ENCODE measurements around the gene MEGF10. TPM values are rescaled to one million over a fixed set of nuclear protein-coding genes. Genes with fewer than 3 reads are reported as not detected.

The MEGF10 gene
- total RNA-seq, 1 experiment from 2014 or later: not detected

DNA sequence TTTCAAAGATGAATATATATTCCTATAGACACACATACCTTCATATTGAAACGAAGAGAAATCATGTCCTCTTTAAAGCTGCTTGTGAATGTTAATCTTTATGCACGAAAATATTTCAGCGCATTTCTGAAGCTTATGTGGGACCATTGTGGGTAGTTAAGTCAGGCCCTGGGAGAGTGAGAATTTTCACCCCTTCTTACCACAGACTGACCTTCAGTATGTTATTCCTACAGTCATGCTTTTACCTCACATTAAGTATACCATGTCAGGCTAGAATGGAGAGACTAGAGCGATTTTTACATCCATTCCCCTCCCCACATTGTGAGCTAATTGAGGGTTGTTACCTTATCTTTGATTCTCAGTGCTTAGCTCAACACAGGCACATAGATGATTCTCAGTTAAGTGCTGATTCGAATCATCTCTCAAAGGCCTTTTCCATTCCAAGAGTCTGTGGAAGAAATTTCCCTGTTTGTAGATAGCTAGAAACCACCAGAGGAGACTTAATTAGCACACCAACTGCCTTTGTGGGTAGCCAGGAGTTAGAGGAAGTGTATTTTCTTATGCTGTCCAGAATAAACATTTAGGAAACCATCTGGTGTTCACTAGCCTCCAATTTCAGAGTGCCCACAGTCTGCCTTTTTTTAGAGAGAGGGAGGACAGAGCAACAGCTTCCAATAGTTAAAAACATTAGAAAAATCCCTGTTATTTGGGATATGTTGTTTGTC, 110.5 kb downstream of the MEGF10 start:
- no peak for DNase-seq
- no peaks in the 10 kb centered on the region for H3K36me3 ChIP-seq (ENCODE audit: control insufficient read depth, insufficient read depth, low read length)
- no peak overlapping the region for H3K4me3 ChIP-seq (ENCODE audit: low read depth, low read length)
- Mint-ChIP-seq H3K27me3 (ENCODE audit: insufficient read depth, unreplicated experiment) (peaks cover 19% of the 10 kb centered on the region), H3K4me1 (ENCODE audit: low read depth, unreplicated experiment) (no peaks in the 10 kb centered on the region), H3K9me3 (ENCODE audit: unreplicated experiment) (no peaks in the 10 kb centered on the region), H3K27ac (ENCODE audit: unreplicated experiment) (no peak overlapping the region), H3K4me3 (ENCODE audit: unreplicated experiment) (no peak overlapping the region), H3K36me3 (ENCODE audit: insufficient read depth, unreplicated experiment) (no peaks in the 10 kb centered on the region)
- intact Hi-C loops (cut with micrococcal nuclease; ENCODE audit: unreplicated experiment): no loop called here
- no TSS peak for BruUV-seq (replicated peaks)
- TF ChIP-seq, protein P1, sequence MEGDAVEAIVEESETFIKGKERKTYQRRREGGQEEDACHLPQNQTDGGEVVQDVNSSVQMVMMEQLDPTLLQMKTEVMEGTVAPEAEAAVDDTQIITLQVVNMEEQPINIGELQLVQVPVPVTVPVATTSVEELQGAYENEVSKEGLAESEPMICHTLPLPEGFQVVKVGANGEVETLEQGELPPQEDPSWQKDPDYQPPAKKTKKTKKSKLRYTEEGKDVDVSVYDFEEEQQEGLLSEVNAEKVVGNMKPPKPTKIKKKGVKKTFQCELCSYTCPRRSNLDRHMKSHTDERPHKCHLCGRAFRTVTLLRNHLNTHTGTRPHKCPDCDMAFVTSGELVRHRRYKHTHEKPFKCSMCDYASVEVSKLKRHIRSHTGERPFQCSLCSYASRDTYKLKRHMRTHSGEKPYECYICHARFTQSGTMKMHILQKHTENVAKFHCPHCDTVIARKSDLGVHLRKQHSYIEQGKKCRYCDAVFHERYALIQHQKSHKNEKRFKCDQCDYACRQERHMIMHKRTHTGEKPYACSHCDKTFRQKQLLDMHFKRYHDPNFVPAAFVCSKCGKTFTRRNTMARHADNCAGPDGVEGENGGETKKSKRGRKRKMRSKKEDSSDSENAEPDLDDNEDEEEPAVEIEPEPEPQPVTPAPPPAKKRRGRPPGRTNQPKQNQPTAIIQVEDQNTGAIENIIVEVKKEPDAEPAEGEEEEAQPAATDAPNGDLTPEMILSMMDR (IDR thresholded peaks at IDR 0.05; ENCODE audit: insufficient read depth in 1 of 2, low read depth in 1 of 2, low read length in 1 of 2, severe bottlenecking in 1 of 2, unreplicated experiment in 1 of 2): no peak
- H3K27me3 ChIP-seq (replicated peaks; ENCODE audit: control insufficient read depth, insufficient read depth, low read length): no peaks in the 10 kb centered on the region
- H3K4me1 ChIP-seq: no peaks in the 10 kb centered on the region
- no peaks in the 10 kb centered on the region for H3K9me3 ChIP-seq
- POLR2A ChIA-PET: no interaction called here
- CTCF ChIA-PET: no interaction called here

DNA sequence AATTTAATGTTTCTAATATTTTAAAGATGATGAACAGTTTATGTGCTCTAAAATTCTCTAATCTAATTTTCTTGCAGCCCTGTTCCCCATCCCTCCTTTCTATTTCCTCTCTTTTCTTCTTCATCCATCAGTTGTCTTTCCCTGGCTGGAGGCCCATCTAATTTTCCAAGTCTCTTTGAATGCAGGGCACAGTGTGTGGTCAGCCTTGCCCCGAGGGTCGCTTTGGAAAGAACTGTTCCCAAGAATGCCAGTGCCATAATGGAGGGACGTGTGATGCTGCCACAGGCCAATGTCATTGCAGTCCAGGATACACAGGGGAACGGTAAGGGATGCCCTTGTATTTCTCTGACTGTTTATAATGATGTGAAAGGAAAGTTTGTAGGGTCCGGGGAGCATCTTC, 111.8 kb downstream of the MEGF10 start:
- Histone ChIP-seq H3K9me3 (no peaks in the 10 kb centered on the region), H3K4me3 (ENCODE audit: low read depth, low read length) (no peak overlapping the region), H3K36me3 (ENCODE audit: control insufficient read depth, insufficient read depth, low read length) (no peaks in the 10 kb centered on the region), H3K4me1 (no peaks in the 10 kb centered on the region), H3K27me3 (replicated peaks; ENCODE audit: control insufficient read depth, insufficient read depth, low read length) (no peaks in the 10 kb centered on the region)
- ChIA-PET POLR2A (no interaction called here), CTCF (no interaction called here)
- Mint-ChIP-seq H3K9me3 (ENCODE audit: unreplicated experiment) (no peaks in the 10 kb centered on the region), H3K4me3 (ENCODE audit: unreplicated experiment) (no peak overlapping the region), H3K4me1 (ENCODE audit: low read depth, unreplicated experiment) (no peaks in the 10 kb centered on the region), H3K27me3 (ENCODE audit: insufficient read depth, unreplicated experiment) (peaks cover 20% of the 10 kb centered on the region), H3K36me3 (ENCODE audit: insufficient read depth, unreplicated experiment) (no peaks in the 10 kb centered on the region), H3K27ac (ENCODE audit: unreplicated experiment) (no peak overlapping the region)
- intact Hi-C loops (cut with micrococcal nuclease; ENCODE audit: unreplicated experiment): no loop called here
- TF ChIP-seq, protein P1 (IDR thresholded peaks at IDR 0.05; ENCODE audit: insufficient read depth in 1 of 2, low read depth in 1 of 2, low read length in 1 of 2, severe bottlenecking in 1 of 2, unreplicated experiment in 1 of 2): no peak
- no TSS peak for BruUV-seq (replicated peaks)
- DNase-seq: no peak

DNA sequence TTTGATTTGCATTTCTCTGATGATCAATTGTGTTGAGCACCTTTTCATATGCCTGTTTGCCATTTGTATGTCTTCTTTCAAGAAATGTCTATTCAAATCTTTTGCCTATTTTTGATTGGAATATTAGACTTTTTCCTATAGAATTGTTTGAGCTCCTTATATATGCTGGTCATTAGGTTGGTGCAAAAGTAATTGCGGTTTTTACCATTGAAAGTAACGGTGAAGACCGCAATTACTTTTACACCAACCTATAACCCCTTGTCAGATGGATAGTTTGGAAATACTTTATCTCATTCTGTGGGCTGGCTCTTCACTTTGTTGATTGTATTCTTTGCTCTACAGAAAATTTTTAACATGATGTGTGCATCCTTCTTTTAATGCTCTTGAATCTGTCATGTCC, 113.6 kb downstream of the MEGF10 start:
- Mint-ChIP-seq H3K4me1 (ENCODE audit: low read depth, unreplicated experiment) (no peaks in the 10 kb centered on the region), H3K9me3 (ENCODE audit: unreplicated experiment) (no peaks in the 10 kb centered on the region), H3K27ac (ENCODE audit: unreplicated experiment) (no peak overlapping the region), H3K27me3 (ENCODE audit: insufficient read depth, unreplicated experiment) (peaks cover 20% of the 10 kb centered on the region), H3K36me3 (ENCODE audit: insufficient read depth, unreplicated experiment) (no peaks in the 10 kb centered on the region), H3K4me3 (ENCODE audit: unreplicated experiment) (no peak overlapping the region)
- Histone ChIP-seq H3K36me3 (ENCODE audit: control insufficient read depth, insufficient read depth, low read length) (no peaks in the 10 kb centered on the region), H3K4me1 (no peaks in the 10 kb centered on the region), H3K9me3 (no peaks in the 10 kb centered on the region), H3K4me3 (ENCODE audit: low read depth, low read length) (no peak overlapping the region), H3K27me3 (replicated peaks; ENCODE audit: control insufficient read depth, insufficient read depth, low read length) (no peaks in the 10 kb centered on the region)
- BruUV-seq (replicated peaks): no TSS peak
- DNase-seq: no peak
- TF ChIP-seq, protein P1 (IDR thresholded peaks at IDR 0.05; ENCODE audit: insufficient read depth in 1 of 2, low read depth in 1 of 2, low read length in 1 of 2, severe bottlenecking in 1 of 2, unreplicated experiment in 1 of 2): no peak
- CTCF ChIA-PET: no interaction called here
- POLR2A ChIA-PET: no interaction called here
- intact Hi-C loops (cut with micrococcal nuclease; ENCODE audit: unreplicated experiment): no loop called here

Data from Caco-2 (cell line).